ENCODE results near the gene CTTN. TPM values are rescaled to one million over a fixed set of nuclear protein-coding genes. Genes with fewer than 3 reads are reported as not detected.

The CTTN gene
- total RNA-seq, 4 donors from 2014 or later = 229 to 418 (median 295) TPM

- WGBS, 2 donors = 90 to 94% methylated on average over 13 to 14 of the region's 14 CpGs
- peaks cover 64 to 72% of the 10 kb centered on the region in 2 donors for H3K36me3 ChIP-seq
- H3K4me3 ChIP-seq (replicated peaks in 1 of 3) = no peak overlapping the region
- intact Hi-C loops (cut with DNase I) = no loop called here
- no peaks in the 10 kb centered on the region for H3K27me3 ChIP-seq
- no peaks in the 10 kb centered on the region for H3K4me1 ChIP-seq
- no peak for DNase-seq
- no peak for TF ChIP-seq POLR2A (IDR thresholded peaks at IDR 0.05)
- no peak for TF ChIP-seq CTCF (IDR thresholded peaks at IDR 0.05)
- H3K27ac ChIP-seq = no peak overlapping the region
- no peaks in the 10 kb centered on the region for H3K9me3 ChIP-seq
Observed at GRCh38 chr11:70424765-70425344, 26.5 kb downstream of the CTTN start.

- peaks cover 66 to 76% of the 10 kb centered on the region in 2 donors for H3K36me3 ChIP-seq
- WGBS, 2 donors = 93% methylated on average over 11 of the region's 11 CpGs
- H3K27me3 ChIP-seq = no peaks in the 10 kb centered on the region
- TF ChIP-seq CTCF (IDR thresholded peaks at IDR 0.05) (no peak), POLR2A (IDR thresholded peaks at IDR 0.05) (no peak)
- H3K4me3 ChIP-seq (replicated peaks in 1 of 3) = no peak overlapping the region
- H3K27ac ChIP-seq = no peak overlapping the region
- intact Hi-C loops (cut with DNase I) = no loop called here
- H3K9me3 ChIP-seq = no peaks in the 10 kb centered on the region
- no peaks in the 10 kb centered on the region for H3K4me1 ChIP-seq
- no peak for DNase-seq
Observed at GRCh38 chr11:70427436-70427835, 29.1 kb downstream of the CTTN start.

GRCh38 chr11:70428701-70429427 is 30.5 kb downstream of the CTTN start:
- DNase-seq = no peak
- Histone ChIP-seq H3K27me3 (no peaks in the 10 kb centered on the region), H3K4me3 (replicated peaks in 1 of 3) (no peak overlapping the region), H3K36me3 (peaks cover 68 to 76% of the 10 kb centered on the region in 2 donors), H3K27ac (no peak overlapping the region), H3K9me3 (no peaks in the 10 kb centered on the region), H3K4me1 (no peaks in the 10 kb centered on the region)
- no peak for TF ChIP-seq CTCF (IDR thresholded peaks at IDR 0.05)
- no peak for TF ChIP-seq POLR2A (IDR thresholded peaks at IDR 0.05)
- intact Hi-C loops (cut with DNase I) = no loop called here
- 94 to 95% methylated on average over 18 of the region's 18 CpGs for WGBS, 2 donors

- H3K4me3 ChIP-seq (replicated peaks in 1 of 3) = no peak overlapping the region
- TF ChIP-seq CTCF (IDR thresholded peaks at IDR 0.05) = no peak
- no peak for TF ChIP-seq POLR2A (IDR thresholded peaks at IDR 0.05)
- no peak overlapping the region for H3K27ac ChIP-seq
- WGBS, 2 donors = 82 to 88% methylated on average over 5 to 6 of the region's 8 CpGs
- H3K36me3 ChIP-seq = peaks cover 73 to 77% of the 10 kb centered on the region in 2 donors
- no peaks in the 10 kb centered on the region for H3K4me1 ChIP-seq
- DNase-seq = no peak
- H3K9me3 ChIP-seq = no peaks in the 10 kb centered on the region
- no peaks in the 10 kb centered on the region for H3K27me3 ChIP-seq
- intact Hi-C loops (cut with DNase I) = no loop called here
Observed at GRCh38 chr11:70429428-70429705, 31.0 kb downstream of the CTTN start.

GRCh38 chr11:70429724-70430521 is 31.6 kb downstream of the CTTN start:
- H3K4me1 ChIP-seq = no peaks in the 10 kb centered on the region
- no peaks in the 10 kb centered on the region for H3K9me3 ChIP-seq
- no peak for TF ChIP-seq POLR2A (IDR thresholded peaks at IDR 0.05)
- no peak for TF ChIP-seq CTCF (IDR thresholded peaks at IDR 0.05)
- no peak for DNase-seq
- intact Hi-C loops (cut with DNase I) = no loop called here
- H3K27me3 ChIP-seq = no peaks in the 10 kb centered on the region
- H3K27ac ChIP-seq = no peak overlapping the region
- no peak overlapping the region for H3K4me3 ChIP-seq (replicated peaks in 1 of 3)
- WGBS, 2 donors = 88 to 89% methylated on average over 9 to 11 of the region's 11 CpGs
- peaks cover 78% of the 10 kb centered on the region in 2 donors for H3K36me3 ChIP-seq
